GM21526 (cell line): ENCODE measurements around the gene PGBD5.

Experiments
- ATAC-seq: cut with Tn5 transposase; IDR thresholded peaks from one replicate; pipeline ENCODE4 v1.9.1; 2021; ENCODE audit warnings: moderate library complexity; ENCODE audit not compliant: unreplicated experiment, low FRiP score

Gene PGBD5

DNA sequence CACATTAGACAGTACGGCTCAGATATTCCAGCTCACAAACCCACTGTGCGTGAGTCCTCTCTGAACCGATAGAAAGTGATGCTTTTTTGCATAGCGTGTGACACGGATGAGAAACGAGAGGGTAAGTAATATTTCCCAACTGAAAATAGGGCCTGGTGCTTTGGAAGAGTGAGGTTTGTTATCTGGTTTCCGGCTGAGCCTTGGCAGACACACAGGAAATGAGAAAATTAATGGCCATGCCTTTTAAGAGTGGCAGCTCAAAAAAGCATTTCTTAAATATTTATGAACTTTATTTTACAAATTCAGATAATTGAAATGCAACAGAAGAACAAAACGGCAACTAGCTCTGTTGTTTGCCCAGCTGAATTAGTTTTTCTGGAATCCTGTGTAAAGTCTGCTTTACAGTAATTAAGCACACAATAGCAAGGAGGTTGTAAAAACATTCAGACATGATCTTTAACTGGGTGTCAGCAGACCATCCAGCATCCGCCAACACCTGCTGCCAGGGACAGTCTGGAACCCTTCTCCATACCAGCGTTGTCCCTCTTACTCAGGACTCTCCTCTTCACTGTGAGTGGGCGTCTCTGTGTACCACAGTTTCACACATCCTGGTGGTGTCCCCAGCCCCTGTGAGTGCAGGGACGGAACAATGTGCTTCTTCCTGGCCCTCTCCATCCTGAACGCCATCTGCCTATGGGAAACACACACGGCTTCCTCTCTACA is 155.4 kb downstream of the PGBD5 start:
- no peak for ATAC-seq

DNA sequence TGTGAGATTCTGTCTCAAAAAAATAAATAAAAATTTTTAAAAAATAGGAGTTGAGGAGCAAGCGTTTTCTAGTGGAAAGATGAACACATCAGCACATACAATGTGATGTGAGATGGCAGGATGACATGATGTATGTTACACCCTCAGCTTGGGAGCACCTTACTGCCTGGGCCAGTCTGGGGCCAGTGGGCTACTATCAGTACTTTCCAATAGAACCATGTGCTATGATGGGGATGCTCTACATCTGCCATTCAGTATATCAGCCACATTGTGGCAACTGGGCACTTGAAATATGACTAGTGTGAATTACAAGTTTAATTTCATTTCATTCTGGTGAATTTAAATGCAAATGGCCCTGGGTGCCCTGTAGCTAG is 156.0 kb downstream of the PGBD5 start:
- ATAC-seq, result no peak

DNA sequence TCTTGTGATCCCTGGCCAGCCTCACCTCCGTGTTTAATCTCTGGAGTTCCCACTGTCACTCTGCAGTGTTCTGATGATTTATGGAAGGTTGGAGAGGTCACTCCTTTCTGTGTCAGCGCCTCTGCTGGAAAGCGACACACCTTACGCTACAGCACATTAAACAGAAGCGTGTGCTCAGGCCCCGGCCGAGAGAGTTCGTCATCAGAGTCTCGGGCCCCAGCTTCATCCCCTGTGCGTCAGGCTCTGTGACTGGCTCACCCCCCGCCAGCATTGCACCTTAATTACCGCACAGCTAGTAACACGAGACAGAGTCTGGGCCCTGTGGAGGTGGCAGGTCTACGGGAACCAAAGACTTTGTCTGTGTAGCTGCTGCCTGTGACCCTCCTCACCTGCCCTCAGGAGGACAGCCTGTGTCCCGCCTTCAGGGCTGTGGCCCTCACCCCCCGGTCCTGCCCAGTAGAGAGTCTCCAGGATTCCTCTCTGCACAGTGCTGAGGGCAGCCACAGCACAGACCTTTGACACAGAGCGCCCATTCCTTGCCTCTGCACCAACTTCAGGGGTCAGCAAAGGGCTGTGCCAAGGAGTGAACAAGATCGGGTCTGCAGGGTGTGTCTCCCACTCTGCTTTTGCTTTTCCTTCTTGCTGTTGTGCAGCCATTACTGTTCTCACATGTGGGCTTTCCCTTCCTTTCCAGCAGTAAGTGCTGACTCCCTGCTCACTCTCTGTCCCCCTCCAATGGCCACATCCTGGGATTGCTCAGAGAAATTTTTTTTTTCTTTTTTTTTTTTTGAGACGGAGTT is 157.6 kb downstream of the PGBD5 start:
- ATAC-seq, result no peak

DNA sequence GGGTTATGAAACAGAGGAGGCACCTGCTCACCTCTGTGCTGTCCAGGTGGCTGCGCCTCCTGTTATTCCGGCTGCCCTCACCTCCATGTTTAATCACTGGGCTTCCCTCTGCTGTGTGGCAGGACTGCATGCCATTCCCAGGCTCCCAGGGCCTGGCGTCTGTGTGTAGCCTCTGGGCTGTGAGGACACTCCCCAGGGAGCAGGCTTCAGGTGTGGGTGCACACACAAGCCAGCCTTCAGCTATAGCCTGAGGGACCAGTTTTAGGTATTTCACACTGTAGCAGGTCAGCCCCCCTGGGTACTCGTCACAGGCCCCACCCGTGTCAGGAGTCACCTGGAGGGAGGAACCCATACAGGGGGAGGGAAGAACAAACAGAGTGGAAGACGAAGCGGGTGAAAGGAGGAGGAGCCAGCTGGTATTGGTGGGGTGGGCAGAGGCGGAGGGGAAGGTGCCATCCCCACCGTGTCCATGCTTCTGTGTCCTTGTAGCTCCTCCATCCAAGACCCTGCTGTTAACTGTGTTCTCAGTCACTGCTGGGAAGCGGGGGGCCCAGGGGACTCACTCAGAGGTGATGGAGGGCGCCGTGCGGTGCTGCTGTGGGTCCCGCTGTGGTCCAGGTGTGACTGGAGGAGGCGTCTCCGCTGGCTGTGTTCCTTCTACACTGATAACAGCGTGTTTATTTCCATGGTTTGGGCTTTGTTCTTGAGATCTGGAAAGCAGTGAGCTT is 158.6 kb downstream of the PGBD5 start:
- ATAC-seq, result no peak

DNA sequence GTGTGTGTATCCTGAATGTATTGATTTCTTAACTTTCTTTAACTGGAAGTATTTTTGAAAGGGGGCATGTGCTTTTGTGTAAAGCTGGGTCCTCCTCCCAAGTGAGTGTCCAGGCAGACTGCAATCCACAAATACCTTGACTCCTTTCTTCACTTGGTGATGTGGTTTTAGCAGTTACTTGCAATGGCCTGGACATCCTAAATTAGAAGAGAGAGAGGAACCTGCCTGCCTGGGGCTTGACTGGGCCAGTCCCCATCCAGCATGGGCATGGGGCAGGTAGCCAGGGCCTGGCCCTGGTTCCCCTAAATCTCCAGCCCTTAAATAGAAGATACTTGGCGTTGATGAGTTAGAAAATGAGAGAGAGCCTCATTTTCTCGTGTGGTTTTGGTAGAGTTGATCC is 159.7 kb downstream of the PGBD5 start:
- no peak for ATAC-seq

DNA sequence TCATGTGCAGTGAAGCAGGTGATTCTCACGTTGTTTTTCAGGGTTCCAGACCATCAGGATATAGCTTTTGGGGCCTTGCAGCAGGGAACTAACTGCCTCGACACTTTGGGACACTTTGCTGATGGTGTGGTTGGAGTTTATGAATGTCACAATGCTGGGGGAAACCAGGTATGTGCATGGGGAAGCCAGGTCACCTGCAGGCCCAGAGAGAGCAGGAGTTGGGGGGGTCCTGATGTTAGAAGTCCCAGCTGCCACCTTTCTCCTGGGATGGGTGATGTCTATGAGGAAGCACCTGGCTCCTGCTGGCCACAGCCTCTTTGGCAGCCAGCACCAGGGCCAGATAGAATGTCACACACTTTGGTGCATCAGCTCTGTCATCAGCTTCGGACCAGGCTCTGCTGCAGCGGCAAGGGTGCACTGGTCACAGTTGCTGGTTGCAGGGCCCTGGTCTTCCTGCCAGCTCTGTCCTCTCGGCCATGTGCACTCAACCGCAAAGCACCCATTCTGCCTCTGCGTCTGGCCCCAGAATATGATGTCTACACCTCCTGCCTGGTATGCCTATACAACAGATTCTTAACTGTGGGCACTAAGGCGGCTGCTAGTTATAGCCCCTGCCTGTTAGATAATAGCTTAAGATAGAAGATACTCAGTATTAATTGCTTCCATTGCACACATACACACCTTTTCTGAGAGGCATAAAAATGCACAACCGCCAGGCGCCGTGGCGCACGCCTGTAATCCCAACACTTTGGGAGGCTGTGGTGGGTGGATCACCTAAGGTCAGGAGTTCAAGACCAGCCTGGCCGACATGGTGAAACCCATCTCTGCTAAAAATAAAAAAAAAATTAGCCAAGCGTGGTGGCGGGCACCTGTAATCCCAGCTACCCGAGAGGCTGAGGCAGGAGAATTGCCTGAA is 160.7 kb downstream of the PGBD5 start:
- ATAC-seq, result no peak
